ENCODE data around the gene PTDSS2. TPM values are rescaled to one million over a fixed set of nuclear protein-coding genes. Genes with fewer than 3 reads are reported as not detected.

The PTDSS2 gene
- total RNA-seq, 1 experiment from 2014 or later = 28.2 TPM

- intact Hi-C loops (cut with micrococcal nuclease) = loop anchor here (5.0 kb wide), 1 partner anchor 43 kb away; no protein-coding TSS in a partner anchor
- H3K36me3 Mint-ChIP-seq (ENCODE audit: insufficient read depth, unreplicated experiment) = peaks cover 49% of the 10 kb centered on the region
- BruUV-seq (replicated peaks) = TSS peak; percentile 93
These were observed 45.4 kb upstream of the PTDSS2 start for GRCh38 chr11:404551-405264.

GRCh38 chr11:405323-405953 is 44.6 kb upstream of the PTDSS2 start:
- H3K36me3 Mint-ChIP-seq (ENCODE audit: insufficient read depth, unreplicated experiment) = peaks cover 42% of the 10 kb centered on the region
- no peak for DNase-seq (ENCODE audit: unreplicated experiment)
- no TSS peak for BruUV-seq (replicated peaks)
- no peak for TF ChIP-seq CTCF (IDR thresholded peaks at IDR 0.05; ENCODE audit: unreplicated experiment)
- H3K27ac Mint-ChIP-seq (ENCODE audit: low read depth, unreplicated experiment) = no peak overlapping the region
- H3K4me3 Mint-ChIP-seq (ENCODE audit: unreplicated experiment) = no peak overlapping the region
- ChIA-PET CTCF (interaction anchor here (0.7 to 1.3 kb wide), 2 partner anchors 43 kb away, joined by 3 read pairs; no protein-coding TSS in a partner anchor), POLR2A (interaction anchor here (1.1 to 4.7 kb wide), 3 partner anchors 12 to 46 kb away, joined by 3 to 27 read pairs (median 8); partner anchors contain the start of gene PKP3)
- no peaks in the 10 kb centered on the region for H3K9me3 Mint-ChIP-seq (ENCODE audit: unreplicated experiment)
- no peaks in the 10 kb centered on the region for H3K27me3 Mint-ChIP-seq (ENCODE audit: insufficient read depth, unreplicated experiment)
- no peaks in the 10 kb centered on the region for H3K4me1 Mint-ChIP-seq (ENCODE audit: insufficient read depth, unreplicated experiment)
- intact Hi-C loops (cut with micrococcal nuclease) = loop anchor here (5.0 kb wide), 1 partner anchor 42 kb away; no protein-coding TSS in a partner anchor

More at GRCh38 chr11:404551-405264, 45.4 kb upstream of the PTDSS2 start:
- no peak for DNase-seq (ENCODE audit: unreplicated experiment)
- CTCF ChIA-PET = interaction anchor here (0.7 kb wide), 1 partner anchor 44 kb away, joined by 3 read pairs; no protein-coding TSS in a partner anchor
- Mint-ChIP-seq H3K4me3 (ENCODE audit: unreplicated experiment) (no peak overlapping the region), H3K27ac (ENCODE audit: low read depth, unreplicated experiment) (no peak overlapping the region), H3K9me3 (ENCODE audit: unreplicated experiment) (no peaks in the 10 kb centered on the region), H3K27me3 (ENCODE audit: insufficient read depth, unreplicated experiment) (no peaks in the 10 kb centered on the region), H3K4me1 (ENCODE audit: insufficient read depth, unreplicated experiment) (no peaks in the 10 kb centered on the region)
- POLR2A ChIA-PET = interaction anchor here (1.2 to 4.7 kb wide), 2 partner anchors 11 to 197 kb away, joined by 3 to 27 read pairs; partner anchors contain the start of genes BET1L, PKP3 and RIC8A
- TF ChIP-seq CTCF (IDR thresholded peaks at IDR 0.05; ENCODE audit: unreplicated experiment) = no peak

- Mint-ChIP-seq H3K4me1 (ENCODE audit: insufficient read depth, unreplicated experiment) (no peaks in the 10 kb centered on the region), H3K27ac (ENCODE audit: low read depth, unreplicated experiment) (no peak overlapping the region), H3K36me3 (ENCODE audit: insufficient read depth, unreplicated experiment) (peaks cover 41% of the 10 kb centered on the region), H3K4me3 (ENCODE audit: unreplicated experiment) (peak overlapping the region; percentile 12), H3K27me3 (ENCODE audit: insufficient read depth, unreplicated experiment) (no peaks in the 10 kb centered on the region), H3K9me3 (ENCODE audit: unreplicated experiment) (no peaks in the 10 kb centered on the region)
- intact Hi-C loops (cut with micrococcal nuclease) = loop anchor here (5.0 kb wide), 1 partner anchor 41 kb away; no protein-coding TSS in a partner anchor
- ChIA-PET POLR2A (interaction anchor here (0.7 to 4.7 kb wide), 8 partner anchors 11 to 298 kb away, joined by 3 to 27 read pairs (median 6); partner anchors contain the start of gene PKP3), CTCF (interaction anchor here (1.2 to 1.3 kb wide), 2 partner anchors 43 to 47 kb away, joined by 3 read pairs; no protein-coding TSS in a partner anchor)
- no peak for TF ChIP-seq CTCF (IDR thresholded peaks at IDR 0.05; ENCODE audit: unreplicated experiment)
- no TSS peak for BruUV-seq (replicated peaks)
- no peak for DNase-seq (ENCODE audit: unreplicated experiment)
These were observed 43.9 kb upstream of the PTDSS2 start for GRCh38 chr11:405954-406795.

All from MCF 10A (cell line).